GM13977 (cell line): ENCODE results near the gene LRCH1.

ENCODE experiments used
- DNase-seq: peaks from one replicate; pipeline ENCODE4 v3.0.0; 2012; ENCODE audit warnings: low spot score
- in situ Hi-C: fragments of 300-500 bp; cut with MboI; formaldehyde crosslinking; loops from one replicate; pipeline ENCODE4 v1.12.0; 2022; ENCODE audit warnings: low sequenced_read_pairs, low pct_unique_long_range_greater_than_20kb, mixed read lengths, inconsistent platforms; ENCODE audit not compliant: unreplicated experiment
- TF ChIP-seq, protein P1 (sequence below): IDR thresholded peaks from 2 replicates; pipeline ENCODE4 v1.5.1; 2012; ENCODE audit warnings: mild to moderate bottlenecking, control low read depth; ENCODE audit not compliant: insufficient read depth; ENCODE audit errors: extremely low read depth, missing control alignments

Gene LRCH1

GRCh38 chr13:46735425-46735824 is 182.5 kb downstream of the LRCH1 start:
- in situ Hi-C loops, result no loop called here
- TF ChIP-seq, protein P1, sequence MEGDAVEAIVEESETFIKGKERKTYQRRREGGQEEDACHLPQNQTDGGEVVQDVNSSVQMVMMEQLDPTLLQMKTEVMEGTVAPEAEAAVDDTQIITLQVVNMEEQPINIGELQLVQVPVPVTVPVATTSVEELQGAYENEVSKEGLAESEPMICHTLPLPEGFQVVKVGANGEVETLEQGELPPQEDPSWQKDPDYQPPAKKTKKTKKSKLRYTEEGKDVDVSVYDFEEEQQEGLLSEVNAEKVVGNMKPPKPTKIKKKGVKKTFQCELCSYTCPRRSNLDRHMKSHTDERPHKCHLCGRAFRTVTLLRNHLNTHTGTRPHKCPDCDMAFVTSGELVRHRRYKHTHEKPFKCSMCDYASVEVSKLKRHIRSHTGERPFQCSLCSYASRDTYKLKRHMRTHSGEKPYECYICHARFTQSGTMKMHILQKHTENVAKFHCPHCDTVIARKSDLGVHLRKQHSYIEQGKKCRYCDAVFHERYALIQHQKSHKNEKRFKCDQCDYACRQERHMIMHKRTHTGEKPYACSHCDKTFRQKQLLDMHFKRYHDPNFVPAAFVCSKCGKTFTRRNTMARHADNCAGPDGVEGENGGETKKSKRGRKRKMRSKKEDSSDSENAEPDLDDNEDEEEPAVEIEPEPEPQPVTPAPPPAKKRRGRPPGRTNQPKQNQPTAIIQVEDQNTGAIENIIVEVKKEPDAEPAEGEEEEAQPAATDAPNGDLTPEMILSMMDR, result no peak
- no peak for DNase-seq

- DNase-seq, result no peak
- in situ Hi-C loops, result no loop called here
- TF ChIP-seq, protein P1, result no peak
Observed at GRCh38 chr13:46736541-46737310, 183.8 kb downstream of the LRCH1 start.

DNA sequence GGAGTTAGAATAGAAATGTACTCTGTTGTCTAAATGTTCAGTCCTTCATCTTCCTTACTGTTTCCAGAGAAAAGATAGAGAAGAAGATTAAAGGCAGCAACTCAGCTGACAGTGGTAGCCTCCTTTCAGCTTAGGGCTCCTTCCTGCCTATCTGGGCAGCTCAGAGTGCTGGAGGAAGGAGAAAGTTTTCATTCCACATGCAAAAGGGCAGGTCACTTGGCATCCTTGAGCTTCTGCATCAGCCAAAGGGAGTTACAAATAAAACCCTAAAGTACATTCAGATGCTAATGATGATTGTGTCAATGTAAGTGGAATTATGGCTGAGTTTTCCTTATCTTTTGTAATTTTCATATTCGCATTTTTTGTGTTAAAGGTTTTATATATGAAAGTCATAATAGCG is 185.1 kb downstream of the LRCH1 start:
- DNase-seq, result no peak
- TF ChIP-seq, protein P1, result no peak
- in situ Hi-C loops, result no loop called here

DNA sequence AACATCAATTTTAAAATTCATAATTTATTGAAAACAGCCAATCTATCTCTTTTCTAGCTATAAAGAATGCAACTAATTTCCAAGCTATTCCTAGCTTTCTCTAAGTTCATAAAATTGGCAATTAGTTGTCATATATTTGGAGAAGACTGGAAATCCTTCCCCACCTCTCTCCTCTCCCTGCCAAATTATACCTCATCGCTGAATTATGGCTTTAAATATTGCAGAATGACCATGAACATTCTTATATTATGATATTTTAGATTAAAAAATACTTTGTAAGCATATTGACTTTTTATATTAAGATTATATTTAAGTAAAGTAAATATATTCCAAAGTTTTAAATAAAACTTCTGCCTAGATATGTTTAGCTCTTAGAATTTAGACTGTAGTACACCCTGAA is 185.8 kb downstream of the LRCH1 start:
- TF ChIP-seq, protein P1, result no peak
- DNase-seq, result no peak
- in situ Hi-C loops, result no loop called here

DNA sequence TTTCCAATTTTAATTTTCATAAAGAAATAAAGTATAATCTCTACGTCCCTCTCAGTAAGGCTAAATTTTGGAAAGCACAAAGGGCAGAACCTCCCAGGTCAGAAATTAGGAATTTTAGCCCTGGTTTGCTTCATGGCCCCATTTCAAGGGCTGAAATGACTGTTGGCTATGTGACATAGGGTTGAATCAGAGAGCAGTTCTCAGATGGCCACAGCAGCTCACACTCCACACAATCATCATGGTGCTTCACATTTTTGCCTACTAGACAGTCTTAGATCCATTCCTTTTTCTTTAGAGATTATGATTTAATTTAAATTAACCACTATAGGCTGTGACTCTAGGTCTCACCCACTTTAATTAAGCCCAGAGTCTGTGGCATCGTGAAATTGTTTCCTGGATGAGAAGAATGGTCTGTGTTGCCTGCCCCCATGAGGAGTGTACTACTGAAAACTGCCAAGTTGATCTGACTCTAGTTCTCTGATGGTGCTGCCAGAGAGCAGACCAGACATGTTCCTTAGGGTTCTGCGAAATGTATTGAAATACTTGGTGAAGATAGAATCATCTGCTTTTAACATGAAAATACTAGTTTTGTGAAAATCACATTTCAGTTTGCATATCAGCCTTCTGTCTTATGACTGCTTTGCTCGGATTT is 186.6 kb downstream of the LRCH1 start:
- TF ChIP-seq, protein P1, result no peak
- DNase-seq, result no peak
- in situ Hi-C loops, result no loop called here

DNA sequence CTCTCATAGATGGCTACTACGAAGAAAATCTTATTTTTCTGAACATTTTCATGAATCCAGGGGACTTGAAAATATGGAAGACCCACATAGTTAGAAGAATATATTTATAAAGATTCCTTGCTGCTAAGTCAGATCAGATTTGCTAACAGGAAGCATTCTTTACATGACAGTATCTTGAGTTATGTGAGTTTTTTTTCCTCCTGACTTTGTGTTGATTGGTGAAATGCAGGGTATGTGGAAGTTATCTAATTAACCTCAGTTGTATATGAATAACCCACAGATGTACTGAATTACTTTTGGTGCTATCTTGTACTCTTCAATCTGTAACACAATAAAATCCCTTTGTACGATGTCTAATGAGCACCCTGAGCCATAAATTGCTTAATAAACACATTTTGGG is 190.2 kb downstream of the LRCH1 start:
- in situ Hi-C loops, result no loop called here
- no peak for DNase-seq
- TF ChIP-seq, protein P1, result no peak
